Activated T-cell treated with anti-CD3 and anti-CD28 coated beads, Interleukin-2, amount 50 U/mL, for 4 hours (primary cell): ENCODE measurements around the gene OR5B12. TPM values are rescaled to one million over a fixed set of nuclear protein-coding genes. Genes with fewer than 3 reads are reported as not detected.

Experiments used
- ATAC-seq, 2 donors: fragments of 200-7000 bp; cut with Tn5 transposase; one replicate each; pipeline ENCODE4 v1.10.0; 2021
- DNase-seq: peaks from one replicate; pipeline ENCODE4 v3.0.0-alpha.2; 2020
- H3K27me3 Mint-ChIP-seq: one replicate; pipeline ENCODE4 v1.8.0; 2021; ENCODE audit warnings: low read depth, mixed read lengths
- H3K36me3 Mint-ChIP-seq: one replicate; pipeline ENCODE4 v1.8.0; 2022; ENCODE audit warnings: mixed read lengths; ENCODE audit not compliant: insufficient read depth
- H3K4me1 Mint-ChIP-seq: one replicate; pipeline ENCODE4 v1.8.0; 2021; ENCODE audit warnings: low read depth, mixed read lengths
- H3K4me3 Mint-ChIP-seq: one replicate; pipeline ENCODE4 v1.8.0; 2021; ENCODE audit warnings: mild to moderate bottlenecking, moderate library complexity, mixed read lengths
- H3K9me3 Mint-ChIP-seq: one replicate; pipeline ENCODE4 v1.8.0; 2021; ENCODE audit warnings: mixed read lengths
- total RNA-seq, 3 donors: library from RNA; stranded (reverse); gene quantifications; one replicate each; pipeline ENCODE4 v1.2.1, GENCODE V29; 2021

Gene OR5B12
- total RNA-seq, result not detected

DNA sequence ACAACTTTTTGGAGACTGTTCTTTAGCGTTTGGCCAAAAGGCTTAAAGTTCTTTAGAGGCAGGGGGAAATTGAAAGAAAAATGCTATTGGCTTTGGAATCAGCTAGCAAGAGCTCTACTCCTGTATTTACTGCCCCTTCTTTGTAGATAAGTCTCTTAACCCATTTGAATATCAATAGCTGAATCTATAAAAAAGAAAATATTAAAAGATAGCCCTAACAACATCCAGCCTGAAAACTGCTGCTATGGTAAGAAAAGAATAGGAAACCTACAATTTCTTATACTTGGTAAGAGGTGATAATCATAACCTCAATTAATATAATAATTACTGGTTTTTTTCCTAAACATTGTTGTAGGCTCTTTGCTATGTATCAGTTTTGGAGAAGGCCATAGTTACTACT is at the start of gene OR5B12:
Gene OR5B12, minus strand, starts transcription at position 101 of the 400 bp plus-strand sequence. CDS start 2,085 bp downstream, outside the sequence.
- no peak within 1 kb of the TSS for H3K4me3 Mint-ChIP-seq
- ATAC-seq, result no peak
- no peak for DNase-seq
- H3K27me3 Mint-ChIP-seq, result peaks cover 12% of the 10 kb centered on the region
- no peaks in the 10 kb centered on the region for H3K36me3 Mint-ChIP-seq
- H3K9me3 Mint-ChIP-seq, result peaks cover 8% of the 10 kb centered on the region
- H3K4me1 Mint-ChIP-seq, result no peaks in the 10 kb centered on the region

DNA sequence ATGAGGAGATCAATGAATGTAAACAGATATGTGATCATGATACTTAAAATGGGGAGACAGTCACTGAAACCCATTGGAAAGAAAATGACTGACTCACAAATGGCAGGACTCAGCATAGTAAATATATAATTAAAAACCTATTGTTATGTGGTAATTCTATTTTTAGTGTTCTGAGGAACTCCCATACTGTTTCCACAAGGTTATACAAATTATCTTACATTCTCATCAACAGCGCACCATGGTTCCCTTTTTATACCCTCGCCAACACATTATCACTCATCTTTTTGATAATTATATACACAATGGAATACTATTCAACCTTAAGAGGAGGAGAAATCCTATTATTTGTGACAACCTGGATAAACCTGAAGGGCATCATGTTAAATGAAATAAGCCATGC is 48.8 kb upstream of the OR5B12 start:
- Mint-ChIP-seq H3K27me3 (no peaks in the 10 kb centered on the region), H3K9me3 (peaks cover 3% of the 10 kb centered on the region)

DNA sequence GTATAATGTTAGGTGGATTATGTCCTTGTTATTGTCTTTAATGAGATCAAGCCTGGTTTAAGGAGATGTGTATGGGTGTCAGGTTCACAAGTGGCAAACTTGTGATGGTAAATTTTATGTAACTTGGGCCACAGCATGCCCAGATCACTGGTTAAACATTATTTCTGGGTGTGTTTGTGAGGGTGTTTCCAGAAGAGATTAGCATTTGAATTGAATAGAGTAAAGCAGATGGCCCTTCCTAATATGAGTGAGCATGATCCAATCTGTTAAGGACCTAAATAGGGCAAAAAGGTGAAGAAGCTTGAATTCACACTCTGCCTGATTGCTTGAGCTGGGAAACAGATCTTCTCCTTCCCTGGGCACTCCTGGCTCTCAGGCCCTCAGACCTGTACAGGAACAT is 45.1 kb upstream of the OR5B12 start:
- Mint-ChIP-seq H3K4me1 (no peaks in the 10 kb centered on the region), H3K4me3 (no peak overlapping the region), H3K36me3 (no peaks in the 10 kb centered on the region), H3K9me3 (peaks cover 3% of the 10 kb centered on the region), H3K27me3 (peaks cover 2% of the 10 kb centered on the region)
- ATAC-seq (no peak), DNase-seq (no peak)

More for the DNA sequence above, 48.8 kb upstream of the OR5B12 start:
- no peak for ATAC-seq
- Mint-ChIP-seq H3K4me1 (peaks cover 6% of the 10 kb centered on the region), H3K36me3 (no peaks in the 10 kb centered on the region), H3K4me3 (no peak overlapping the region)
- no peak for DNase-seq

DNA sequence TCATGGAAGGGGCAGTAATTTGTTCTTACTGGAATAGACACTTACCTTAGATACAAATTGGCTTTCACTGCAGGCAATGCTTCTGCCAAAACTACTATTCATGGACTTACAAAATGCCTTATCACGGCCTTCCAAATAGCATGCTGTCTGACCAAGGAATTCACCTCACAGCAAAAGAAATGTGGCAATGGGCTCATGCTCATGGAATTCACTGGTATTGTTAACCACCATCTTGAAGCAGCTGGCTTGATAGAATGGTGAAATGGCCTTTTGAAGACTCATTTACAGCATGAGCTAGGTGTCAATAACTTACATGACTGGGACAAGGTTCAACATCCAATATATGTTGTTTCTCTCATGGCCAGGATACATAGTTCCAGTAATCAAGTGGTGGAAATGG is 43.9 kb upstream of the OR5B12 start:
- ATAC-seq (no peak), DNase-seq (no peak)
- Mint-ChIP-seq H3K27me3 (peaks cover 2% of the 10 kb centered on the region), H3K4me1 (no peaks in the 10 kb centered on the region), H3K9me3 (peaks cover 3% of the 10 kb centered on the region), H3K36me3 (no peaks in the 10 kb centered on the region), H3K4me3 (no peak overlapping the region)

GRCh38 chr11:58471892-58472291 is 29.9 kb upstream of the OR5B12 start:
- Mint-ChIP-seq H3K27me3 (peaks cover 10% of the 10 kb centered on the region), H3K4me1 (no peaks in the 10 kb centered on the region), H3K9me3 (peaks cover 42% of the 10 kb centered on the region), H3K36me3 (peaks cover 2% of the 10 kb centered on the region), H3K4me3 (no peak overlapping the region)
- DNase-seq, result no peak
- ATAC-seq, result no peak

DNA sequence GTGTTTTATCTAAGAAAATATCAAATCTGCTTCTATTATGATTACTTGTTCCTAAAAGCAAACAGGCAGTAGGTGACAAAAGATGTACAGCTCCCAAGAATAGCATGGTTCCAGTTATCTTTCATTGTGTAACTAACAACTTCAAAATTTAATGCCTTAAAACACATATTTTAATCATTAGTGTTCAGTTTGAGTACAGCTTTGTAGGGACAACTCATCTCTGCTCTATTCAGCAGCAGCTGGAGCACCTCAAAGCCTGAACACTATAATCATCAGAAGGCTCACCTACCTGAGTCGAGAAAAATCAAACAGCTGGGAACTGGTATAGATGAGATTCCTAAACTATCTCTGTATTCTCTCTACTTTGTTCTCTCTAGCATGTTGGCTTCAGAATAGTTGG is 24.3 kb upstream of the OR5B12 start:
- Mint-ChIP-seq H3K4me1 (no peaks in the 10 kb centered on the region), H3K9me3 (peaks cover 13% of the 10 kb centered on the region), H3K36me3 (no peaks in the 10 kb centered on the region), H3K4me3 (no peak overlapping the region), H3K27me3 (no peaks in the 10 kb centered on the region)
- no peak for ATAC-seq
- no peak for DNase-seq

- H3K36me3 Mint-ChIP-seq, result no peaks in the 10 kb centered on the region
These were observed 23.7 kb upstream of the OR5B12 start for GRCh38 chr11:58465690-58466089.

GRCh38 chr11:58451585-58451984 is 9.5 kb upstream of the OR5B12 start:
- Mint-ChIP-seq H3K36me3 (no peaks in the 10 kb centered on the region), H3K4me1 (no peaks in the 10 kb centered on the region), H3K9me3 (no peaks in the 10 kb centered on the region), H3K27me3 (peaks cover 7% of the 10 kb centered on the region), H3K4me3 (no peak overlapping the region)
- DNase-seq (no peak), ATAC-seq (no peak)

More at GRCh38 chr11:58465690-58466089, 23.7 kb upstream of the OR5B12 start:
- ATAC-seq, result no peak
- no peaks in the 10 kb centered on the region for H3K4me1 Mint-ChIP-seq
- H3K4me3 Mint-ChIP-seq, result no peak overlapping the region
- no peak for DNase-seq
- peaks cover 11% of the 10 kb centered on the region for H3K9me3 Mint-ChIP-seq
- H3K27me3 Mint-ChIP-seq, result no peaks in the 10 kb centered on the region

DNA sequence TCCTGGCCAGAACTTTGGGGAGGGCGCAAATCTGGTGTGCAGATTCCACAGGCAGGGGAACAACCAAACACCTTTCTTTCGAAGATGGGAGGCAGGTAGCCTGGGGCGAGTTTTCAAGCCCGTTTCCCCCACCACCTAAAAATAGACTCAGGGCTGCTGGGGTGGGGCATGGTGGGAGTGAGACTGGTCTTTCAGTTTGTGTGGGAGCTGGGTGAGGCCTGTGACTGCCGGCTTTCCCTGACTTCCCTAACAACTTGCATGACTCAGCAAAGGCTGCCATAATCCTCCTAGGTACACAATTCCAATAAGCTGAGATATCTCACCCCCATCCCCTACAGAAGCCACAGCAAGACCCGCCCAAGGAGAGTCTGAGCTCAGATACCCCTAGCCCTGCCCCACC is 4.3 kb upstream of the OR5B12 start:
- ATAC-seq (no peak), DNase-seq (no peak)
- Mint-ChIP-seq H3K27me3 (peaks cover 18% of the 10 kb centered on the region), H3K4me3 (no peak overlapping the region), H3K36me3 (no peaks in the 10 kb centered on the region), H3K9me3 (peaks cover 8% of the 10 kb centered on the region), H3K4me1 (no peaks in the 10 kb centered on the region)

- Mint-ChIP-seq H3K27me3 (peaks cover 15% of the 10 kb centered on the region), H3K9me3 (peaks cover 8% of the 10 kb centered on the region), H3K4me3 (no peak overlapping the region), H3K4me1 (no peaks in the 10 kb centered on the region), H3K36me3 (no peaks in the 10 kb centered on the region)
- DNase-seq (no peak), ATAC-seq (no peak)
These were observed 2.3 kb upstream of the OR5B12 start for GRCh38 chr11:58444300-58444699.

- Mint-ChIP-seq H3K4me3 (no peak overlapping the region), H3K27me3 (no peaks in the 10 kb centered on the region), H3K36me3 (no peaks in the 10 kb centered on the region), H3K9me3 (no peaks in the 10 kb centered on the region), H3K4me1 (no peaks in the 10 kb centered on the region)
- ATAC-seq (no peak), DNase-seq (no peak)
These were observed 3.5 kb downstream of the OR5B12 start for GRCh38 chr11:58438486-58438885.

- Mint-ChIP-seq H3K4me3 (no peak overlapping the region), H3K27me3 (peaks cover 7% of the 10 kb centered on the region), H3K4me1 (no peaks in the 10 kb centered on the region), H3K9me3 (peaks cover 13% of the 10 kb centered on the region), H3K36me3 (peaks cover 1% of the 10 kb centered on the region)
- ATAC-seq (no peak), DNase-seq (no peak)
These were observed 7.8 kb downstream of the OR5B12 start for GRCh38 chr11:58434217-58434616.

GRCh38 chr11:58433638-58434203 is 8.3 kb downstream of the OR5B12 start:
- H3K9me3 Mint-ChIP-seq, result peaks cover 18% of the 10 kb centered on the region
- no peak overlapping the region for H3K4me3 Mint-ChIP-seq
- H3K36me3 Mint-ChIP-seq, result peaks cover 4% of the 10 kb centered on the region

GRCh38 chr11:58429273-58429672 is 12.8 kb downstream of the OR5B12 start:
- peaks cover 19% of the 10 kb centered on the region for H3K27me3 Mint-ChIP-seq
- no peak overlapping the region for H3K4me3 Mint-ChIP-seq
- peaks cover 4% of the 10 kb centered on the region for H3K36me3 Mint-ChIP-seq
- DNase-seq (no peak), ATAC-seq (no peak)
- no peaks in the 10 kb centered on the region for H3K4me1 Mint-ChIP-seq
- peaks cover 22% of the 10 kb centered on the region for H3K9me3 Mint-ChIP-seq

More at GRCh38 chr11:58433638-58434203, 8.3 kb downstream of the OR5B12 start:
- Mint-ChIP-seq H3K27me3 (peaks cover 7% of the 10 kb centered on the region), H3K4me1 (no peaks in the 10 kb centered on the region)
- DNase-seq (no peak), ATAC-seq (no peak)

GRCh38 chr11:58428021-58428420 is 14.0 kb downstream of the OR5B12 start, which contains the start of gene OR5B2:
Gene OR5B2 (minus strand): TSS chr11:58428121. CDS start chr11:58423261, 4,860 bp downstream.
- ATAC-seq, result no peak
- H3K9me3 Mint-ChIP-seq, result peaks cover 22% of the 10 kb centered on the region
- H3K36me3 Mint-ChIP-seq, result peaks cover 4% of the 10 kb centered on the region
- no peak for DNase-seq
- H3K4me3 Mint-ChIP-seq, result no peak within 1 kb of the TSS
- peaks cover 19% of the 10 kb centered on the region for H3K27me3 Mint-ChIP-seq
- no peaks in the 10 kb centered on the region for H3K4me1 Mint-ChIP-seq
